A673 (cell line): ENCODE measurements around the gene ARMC12. TPM values are rescaled to one million over a fixed set of nuclear protein-coding genes. Genes with fewer than 3 reads are reported as not detected.

Experiments used
- BruUV-seq: library from RNA; stranded (reverse); fragments of 400-500 nt; replicated peaks from 2 replicates; lab custom pipeline; 2021; lab: Mats Ljungman, UMichigan
- CTCF ChIA-PET: fragments of 300-600 bp; sonication (Branson Sonifier 250); formaldehyde crosslinking; loops from one replicate; lab custom pipeline; 2022; ENCODE audit warnings: antibody characterized with exemption; lab: Charles Lee
- POLR2A ChIA-PET: fragments of 300-600 bp; sonication (Branson Sonifier 250); formaldehyde crosslinking; loops from one replicate; lab custom pipeline; 2022; ENCODE audit warnings: antibody characterized with exemption; ENCODE audit not compliant: low non-redundant PET; lab: Charles Lee
- DNase-seq: peaks from one replicate; pipeline ENCODE4 v3.0.0-alpha.2; 2015; ENCODE audit warnings: low spot score
- H3K27ac ChIP-seq: fragments of 200-600 bp; sonication (generic); 2 replicates; pipeline ENCODE4 v1.5.1; 2016; ENCODE audit warnings: mixed run types, low read depth, mild to moderate bottlenecking, mixed read lengths, antibody characterized with exemption, low read length; ENCODE audit not compliant: poor library complexity, severe bottlenecking
- H3K27me3 ChIP-seq: fragments of 200-600 bp; sonication (generic); replicated peaks from 2 replicates; pipeline ENCODE4 v1.6.1; 2017; ENCODE audit warnings: mixed run types, low read depth, mild to moderate bottlenecking, mixed read lengths, antibody characterized with exemption, low read length; ENCODE audit not compliant: insufficient read depth, poor library complexity
- H3K36me3 ChIP-seq: fragments of 200-600 bp; sonication (generic); 2 replicates; pipeline ENCODE4 v1.6.1; 2016; ENCODE audit warnings: mixed run types, mild to moderate bottlenecking, mixed read lengths, antibody characterized with exemption, low read length; ENCODE audit not compliant: insufficient read depth, poor library complexity, severe bottlenecking
- H3K4me1 ChIP-seq: fragments of 200-600 bp; sonication (generic); 2 replicates; pipeline ENCODE4 v1.6.1; 2017; ENCODE audit warnings: mixed run types, mild to moderate bottlenecking, mixed read lengths, antibody characterized with exemption, low read length; ENCODE audit not compliant: insufficient read depth, poor library complexity, severe bottlenecking
- H3K4me3 ChIP-seq: fragments of 200-600 bp; sonication (generic); 2 replicates; pipeline ENCODE4 v1.5.1; 2016; ENCODE audit warnings: low read depth, mixed run types, mild to moderate bottlenecking, mixed read lengths, low read length; ENCODE audit not compliant: poor library complexity, severe bottlenecking
- H3K9me3 ChIP-seq: fragments of 200-600 bp; sonication (generic); 2 replicates; pipeline ENCODE4 v1.6.1; 2016; ENCODE audit warnings: mixed run types, low read depth, mild to moderate bottlenecking, mixed read lengths, antibody characterized with exemption, low read length; ENCODE audit not compliant: poor library complexity, severe bottlenecking
- EZH2 ChIP-seq: fragments of 200-600 bp; sonication (generic); IDR thresholded peaks from 2 replicates; pipeline ENCODE4 v1.6.1; 2017; ENCODE audit warnings: borderline replicate concordance, low read depth, mild to moderate bottlenecking, mixed read lengths, antibody characterized with exemption, low read length; ENCODE audit not compliant: poor library complexity, severe bottlenecking
- intact Hi-C: fragments of 100-400 bp; cut with micrococcal nuclease; formaldehyde crosslinking; loops from one replicate; pipeline ENCODE4 v1.10.0; 2022; ENCODE audit not compliant: unreplicated experiment
- total RNA-seq: library from RNA; stranded (reverse); gene quantifications from 2 replicates; pipeline ENCODE4 v1.2.3, GENCODE V29; 2021
- TF ChIP-seq, protein P1 (sequence below): fragments of 300-800, 200-600 bp; sonication (generic); conservative IDR thresholded peaks from 2 replicates; pipeline ENCODE4 v1.5.1; 2017; ENCODE audit warnings: low read depth, mild to moderate bottlenecking, antibody characterized with exemption, low read length, moderate library complexity, mixed read lengths

Gene ARMC12
- total RNA-seq, 1 experiment from 2014 or later: 1.0 TPM

DNA sequence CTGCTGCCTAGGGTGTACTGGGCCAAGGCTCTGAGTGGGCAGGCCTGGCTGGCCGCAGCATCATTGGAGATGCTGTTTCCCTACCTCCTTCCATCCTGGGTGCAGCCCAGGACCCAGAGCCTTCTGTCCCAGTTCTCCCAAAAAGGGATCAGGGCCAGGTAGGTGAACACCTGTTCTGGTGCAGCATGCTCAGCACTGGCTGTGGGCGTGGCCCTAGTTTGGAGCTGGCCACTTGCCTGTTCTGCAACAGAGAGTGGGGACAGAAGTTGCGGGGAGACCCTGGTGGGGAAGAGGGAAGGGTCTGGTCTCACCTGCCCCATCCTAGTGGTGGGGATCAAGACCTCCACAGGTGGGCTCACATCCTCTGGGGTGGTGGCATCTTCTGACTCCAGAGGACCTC, 1.4 kb upstream of the ARMC12 start:
- no peaks in the 10 kb centered on the region for H3K9me3 ChIP-seq
- no TSS peak for BruUV-seq
- H3K4me1 ChIP-seq: peaks cover 21% of the 10 kb centered on the region
- CTCF ChIA-PET: interaction anchor here (1.6 to 2.6 kb wide), 2 partner anchors 148 to 151 kb away, joined by 10 to 15 read pairs; no protein-coding TSS in a partner anchor
- intact Hi-C loops: loop anchor here (10.0 kb wide), 1 partner anchor 359 kb away; no protein-coding TSS in a partner anchor
- H3K4me3 ChIP-seq: no peak overlapping the region
- POLR2A ChIA-PET: interaction anchor here (0.7 kb wide), 1 partner anchor 423 kb away, joined by 3 read pairs; no protein-coding TSS in a partner anchor
- no peak for DNase-seq
- no peaks in the 10 kb centered on the region for H3K36me3 ChIP-seq
- no peak overlapping the region for H3K27ac ChIP-seq
- no peak for TF ChIP-seq EZH2
- TF ChIP-seq, protein P1, sequence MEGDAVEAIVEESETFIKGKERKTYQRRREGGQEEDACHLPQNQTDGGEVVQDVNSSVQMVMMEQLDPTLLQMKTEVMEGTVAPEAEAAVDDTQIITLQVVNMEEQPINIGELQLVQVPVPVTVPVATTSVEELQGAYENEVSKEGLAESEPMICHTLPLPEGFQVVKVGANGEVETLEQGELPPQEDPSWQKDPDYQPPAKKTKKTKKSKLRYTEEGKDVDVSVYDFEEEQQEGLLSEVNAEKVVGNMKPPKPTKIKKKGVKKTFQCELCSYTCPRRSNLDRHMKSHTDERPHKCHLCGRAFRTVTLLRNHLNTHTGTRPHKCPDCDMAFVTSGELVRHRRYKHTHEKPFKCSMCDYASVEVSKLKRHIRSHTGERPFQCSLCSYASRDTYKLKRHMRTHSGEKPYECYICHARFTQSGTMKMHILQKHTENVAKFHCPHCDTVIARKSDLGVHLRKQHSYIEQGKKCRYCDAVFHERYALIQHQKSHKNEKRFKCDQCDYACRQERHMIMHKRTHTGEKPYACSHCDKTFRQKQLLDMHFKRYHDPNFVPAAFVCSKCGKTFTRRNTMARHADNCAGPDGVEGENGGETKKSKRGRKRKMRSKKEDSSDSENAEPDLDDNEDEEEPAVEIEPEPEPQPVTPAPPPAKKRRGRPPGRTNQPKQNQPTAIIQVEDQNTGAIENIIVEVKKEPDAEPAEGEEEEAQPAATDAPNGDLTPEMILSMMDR: no peak
- no peaks in the 10 kb centered on the region for H3K27me3 ChIP-seq

DNA sequence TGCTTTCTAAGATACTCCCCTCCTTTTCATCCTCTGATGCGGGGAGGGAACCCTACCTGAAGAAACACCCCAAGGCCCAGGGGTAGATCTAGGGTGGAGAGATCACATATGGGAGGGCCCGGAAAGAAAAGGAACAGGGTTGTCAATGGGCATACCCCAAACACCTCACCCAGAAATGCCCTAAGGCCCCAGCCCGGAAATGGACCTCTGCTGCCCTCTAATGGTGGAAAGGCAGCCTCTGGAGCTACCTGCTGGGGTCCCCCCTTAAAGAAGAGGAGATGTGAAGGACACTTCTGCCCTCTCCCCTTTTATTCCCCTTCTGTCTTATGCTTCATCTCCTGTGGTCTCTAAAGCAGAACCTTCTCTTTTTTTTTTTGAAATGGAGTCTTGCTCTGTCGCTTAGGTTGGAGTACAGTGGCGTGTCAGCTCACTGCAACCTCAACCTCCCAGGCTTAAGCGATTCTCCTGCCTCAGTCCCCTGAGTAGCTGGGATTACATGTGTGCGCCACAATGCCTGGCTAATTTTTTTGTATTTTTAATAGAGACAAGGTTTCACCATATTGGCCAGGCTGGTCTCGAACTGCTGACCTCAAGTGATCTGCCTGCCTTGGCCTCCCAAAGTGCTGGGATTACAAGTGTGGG, 458 bp upstream of the ARMC12 start:
- Histone ChIP-seq H3K27ac (no peak overlapping the region), H3K27me3 (no peaks in the 10 kb centered on the region), H3K4me3 (no peak overlapping the region), H3K4me1 (peaks cover 17% of the 10 kb centered on the region), H3K36me3 (no peaks in the 10 kb centered on the region), H3K9me3 (no peaks in the 10 kb centered on the region)
- DNase-seq: peak; percentile 86
- TF ChIP-seq EZH2: no peak
- TF ChIP-seq, protein P1: peak; percentile 92
- intact Hi-C loops: loop anchor here (1.0 to 10.0 kb wide), 2 partner anchors 153 to 358 kb away; no protein-coding TSS in a partner anchor
- ChIA-PET POLR2A (no interaction called here), CTCF (interaction anchor here (0.5 to 2.9 kb wide), 12 partner anchors 9 to 299 kb away, joined by 3 to 52 read pairs (median 6); partner anchors contain the start of gene FKBP5)
- no TSS peak for BruUV-seq

DNA sequence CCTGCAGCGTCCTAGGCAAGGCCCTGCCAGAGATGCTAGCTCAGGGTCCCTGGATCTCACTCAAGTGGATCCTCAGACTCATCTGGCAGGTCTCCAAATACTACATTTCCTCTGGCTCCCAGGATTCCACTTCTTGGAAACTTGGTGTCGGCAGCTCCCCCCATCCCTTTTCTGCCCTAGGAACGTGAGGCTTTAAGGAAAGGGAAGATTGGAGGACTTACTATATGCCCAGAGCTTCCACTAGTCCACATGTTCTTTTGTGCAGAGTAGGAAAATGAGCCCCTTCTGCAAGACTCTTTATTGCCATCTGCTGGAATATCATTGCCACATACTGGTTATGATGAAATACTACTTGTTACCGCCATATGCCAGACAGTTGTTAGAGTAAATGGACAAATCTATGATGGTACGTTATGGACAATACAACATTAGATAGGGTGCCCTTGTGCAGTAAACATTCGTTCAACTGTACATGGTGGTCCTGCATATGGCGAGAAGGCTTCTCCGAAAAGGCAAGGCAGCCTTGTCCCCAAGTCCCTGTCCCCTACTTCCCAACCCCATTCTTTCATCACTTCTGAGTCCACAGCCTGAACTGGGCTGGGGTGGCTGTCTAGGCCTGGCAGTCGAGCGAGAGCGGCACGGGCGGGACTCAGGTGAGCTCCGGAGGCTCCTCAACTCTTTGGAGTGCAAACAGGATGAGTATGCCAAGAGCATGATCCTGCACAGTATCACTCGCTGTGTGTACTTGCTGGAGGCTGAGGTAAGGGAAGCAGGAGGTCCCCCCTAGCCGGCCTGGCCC, 780 bp downstream of the ARMC12 start:
- Histone ChIP-seq H3K27me3 (no peaks in the 10 kb centered on the region), H3K27ac (no peak overlapping the region), H3K9me3 (no peaks in the 10 kb centered on the region), H3K36me3 (no peaks in the 10 kb centered on the region), H3K4me1 (peaks cover 12% of the 10 kb centered on the region), H3K4me3 (no peak overlapping the region)
- no TSS peak for BruUV-seq
- TF ChIP-seq, protein P1: peak; percentile 77
- TF ChIP-seq EZH2: no peak
- CTCF ChIA-PET: interaction anchor here (0.6 to 2.9 kb wide), 11 partner anchors 10 to 215 kb away, joined by 3 to 52 read pairs (median 5); no protein-coding TSS in a partner anchor
- peak; percentile 89 for DNase-seq
- POLR2A ChIA-PET: no interaction called here
- intact Hi-C loops: loop anchor here (1.0 to 10.0 kb wide), 2 partner anchors 214 to 357 kb away; no protein-coding TSS in a partner anchor
